Measurements from ENCODE around the gene MYOM3. TPM values are rescaled to one million over a fixed set of nuclear protein-coding genes. Genes with fewer than 3 reads are reported as not detected.

The MYOM3 gene
- total RNA-seq (2016; rRNA removed; fragmentation: Illumina TruSeq; extraction: Trizol) (15.3 and 16.5 TPM in 2 replicates), polyA plus RNA-seq (2011; rRNA removed) (5.8 and 7.9 TPM in 2 replicates), polyA minus RNA-seq (2011; rRNA and poly(A)+ RNA removed; ENCODE audit: low replicate concordance) (0.14 and 8.4 TPM in 2 replicates), Bru-seq, nascent RNA (percentile 45 among the genes with signal in this experiment), BruChase-seq, experiment 1, labeled RNA remaining after a 6-hour chase (percentile 49 among the genes with signal in this experiment), BruChase-seq, experiment 2, labeled RNA remaining after a 2-hour chase (percentile 46 among the genes with signal in this experiment)
- total RNA-seq (2016; cell fraction: cytosol; rRNA removed; fragmentation: Illumina TruSeq; extraction: Trizol; ENCODE audit: low read depth), result 4.1 and 5.6 TPM in 2 replicates
- total RNA-seq (2016; cell fraction: insoluble cytoplasmic fraction; rRNA removed; fragmentation: Illumina TruSeq; extraction: Trizol), result 13.4 and 15.6 TPM in 2 replicates
- total RNA-seq (2016; cell fraction: membrane; rRNA removed; fragmentation: Illumina TruSeq; extraction: Trizol), result 13.7 and 13.8 TPM in 2 replicates
- 8.9 and 12.1 TPM in 2 replicates for total RNA-seq (2016; cell fraction: nucleus; rRNA removed; fragmentation: Illumina TruSeq; extraction: Trizol)
- 5.4 and 6.0 TPM in 2 replicates for polyA plus RNA-seq (2011; cell fraction: cytosol; rRNA removed)
- polyA plus RNA-seq (2011; cell fraction: nucleus; rRNA removed), result 11.3 and 13.5 TPM in 2 replicates
- polyA plus RNA-seq (2012), result 16.0 TPM in 2 replicates
- 2.4 TPM in 2 replicates for polyA plus RNA-seq (2016; cell fraction: cytosol; fragmentation: Illumina TruSeq; extraction: Trizol; ENCODE audit: low read depth)
- 13.0 and 14.7 TPM in 2 replicates for polyA plus RNA-seq (2016; cell fraction: insoluble cytoplasmic fraction; fragmentation: Illumina TruSeq; extraction: Trizol; ENCODE audit: low read depth)
- polyA plus RNA-seq (2016; cell fraction: membrane; fragmentation: Illumina TruSeq; extraction: Trizol; ENCODE audit: low read depth), result 8.0 and 8.5 TPM in 2 replicates
- polyA plus RNA-seq (2016; cell fraction: nucleus; fragmentation: Illumina TruSeq; extraction: Trizol; ENCODE audit: insufficient read depth, low read depth), result 19.4 and 21.7 TPM in 2 replicates
- polyA minus RNA-seq (2011; cell fraction: cytosol; rRNA and poly(A)+ RNA removed), result 3.6 and 4.5 TPM in 2 replicates
- 10.2 and 12.6 TPM in 2 replicates for polyA minus RNA-seq (2011; cell fraction: nucleus; rRNA and poly(A)+ RNA removed)
- long read RNA-seq, experiment 1, partial matches to known transcripts, result 1 of 1 reads
- long read RNA-seq, experiment 1, other reads (novel, unspliced or antisense), result 0 of 1 reads
- long read RNA-seq, experiment 2, partial matches to known transcripts, result 4 of 26 reads
- long read RNA-seq, experiment 2, other reads (novel, unspliced or antisense), result 22 of 26 reads

DNA sequence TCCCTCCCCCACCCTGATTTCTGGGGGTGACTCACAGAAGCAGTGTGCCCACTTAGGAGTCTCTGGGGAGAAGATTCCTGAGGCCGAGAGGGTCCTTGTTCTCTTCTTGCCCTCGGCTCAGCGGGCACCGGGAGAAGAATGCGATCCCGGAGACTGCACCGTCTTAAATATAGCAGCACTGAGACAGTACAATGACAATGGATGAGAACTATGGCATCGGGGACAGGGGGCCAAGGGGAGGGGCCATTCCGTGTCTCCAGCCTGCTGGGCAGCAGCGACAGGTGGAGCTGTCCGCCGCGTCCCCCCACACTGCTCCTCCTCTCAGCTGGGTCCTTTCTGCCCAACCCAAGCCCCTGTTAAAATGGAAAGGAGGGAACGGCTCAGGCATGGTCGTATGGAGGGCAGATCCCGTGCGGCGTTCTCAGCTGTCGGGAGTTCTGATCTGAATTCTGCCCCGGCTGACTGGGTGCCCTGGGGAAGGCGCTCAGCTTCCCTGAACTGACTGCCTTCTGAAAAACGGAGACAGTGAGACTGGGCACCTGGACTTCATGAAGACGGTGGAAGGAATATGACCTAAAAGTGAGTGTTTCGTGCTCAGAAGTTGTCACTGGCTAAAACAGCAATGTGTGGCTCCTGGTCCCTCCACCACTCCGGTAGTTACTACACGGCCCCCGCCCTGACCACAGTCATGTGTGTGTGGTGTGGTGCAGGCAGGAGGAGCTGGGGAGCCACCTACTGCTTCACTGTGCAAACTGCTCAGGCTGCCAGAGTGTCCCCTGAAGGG, at the start of gene MYOM3:
MYOM3 (minus strand) TSS at position 140 of the 784 bp plus-strand sequence. CDS start 3,499 bp downstream, outside the sequence.
- Histone ChIP-seq H3K36me3 (replicated peaks in 1 of 2; ENCODE audit: control insufficient read depth in 1 of 2, insufficient read depth in 2 of 2, low read length in 2 of 2) (no peaks in the 10 kb centered on the region), H3K9ac (ENCODE audit: insufficient read depth, low read depth, low read length) (peak within 1 kb of the TSS; percentile 21), H3K9me3 (ENCODE audit: low read length) (no peaks in the 10 kb centered on the region), H2AFZ (ENCODE audit: low read length) (no peak within 1 kb of the TSS), H3K79me2 (ENCODE audit: insufficient read depth, low read length) (peaks cover 2% of the 10 kb centered on the region), H3K4me3 (replicated peaks in 1 of 3; ENCODE audit: insufficient read depth in 1 of 3, low read depth in 2 of 3, low read length in 3 of 3) (peak within 1 kb of the TSS; percentile 14 to 59 (median 52); a peak in 5 of 6 replicates), H3K27me3 (ENCODE audit: control insufficient read depth in 1 of 2, insufficient read depth in 2 of 2, low read length in 2 of 2) (peaks cover 0 to 1% of the 10 kb centered on the region in 2 experiments; a peak in 1 of 5 replicates), H4K20me1 (ENCODE audit: insufficient read depth, low read length) (no peaks in the 10 kb centered on the region), H3K4me1 (ENCODE audit: insufficient read depth, low read length) (peaks cover 99% of the 10 kb centered on the region), H3K27ac (ENCODE audit: extremely low read length, insufficient read depth, low read length) (no peak within 1 kb of the TSS), H3K4me2 (ENCODE audit: low read depth, low read length) (peak within 1 kb of the TSS; percentile 96)
- no TSS peak for BruUV-seq (replicated peaks)
- DNase-seq (ENCODE audit: low spot score) (peak; percentile 62), FAIRE-seq (peak; percentile 72), ATAC-seq (peak; percentile 82)
- WGBS (ENCODE audit: low lambda C conversion rate), result 44% methylated on average over 9 of the region's 27 CpGs
- CTCF ChIA-PET (ENCODE audit: low intra/inter-chr PET ratio, low total read pairs), result interaction anchor here (1.8 kb wide), 1 partner anchor 41 kb away, joined by 13 read pairs; no protein-coding TSS in a partner anchor
- in situ Hi-C loops (cut with HindIII; ENCODE audit: extremely low pct_ligation_motif_present, low pct_unique_long_range_greater_than_20kb) (no loop called here), intact Hi-C loops (cut with micrococcal nuclease; ENCODE audit: unreplicated experiment) (loop anchor here (1.0 to 5.0 kb wide), 2 partner anchors 41 to 75 kb away; partner anchors contain the start of gene IFNLR1)
- POLR2A ChIA-PET, result interaction anchor here (1.0 to 1.8 kb wide), 8 partner anchors 8 to 301 kb away, joined by 3 to 9 read pairs (median 3); partner anchors contain the start of genes IL22RA1 and STPG1
- no peak for TF ChIP-seq TOE1 (CRISPR knock-in tag; IDR thresholded peaks at IDR 0.05)
- no peak for TF ChIP-seq KAT8 (CRISPR knock-in tag; IDR thresholded peaks at IDR 0.05)
- TF ChIP-seq SP1 (IDR thresholded peaks at IDR 0.05), result no peak
- 0 out of 2 replicates have a peak, but pooled peaks have one; percentile 25 for TF ChIP-seq SP1 (CRISPR knock-in tag; IDR thresholded peaks at IDR 0.05)
- no peak for TF ChIP-seq SIN3A (IDR thresholded peaks at IDR 0.05; ENCODE audit: borderline replicate concordance, low read depth, low read length)
- TF ChIP-seq, protein P1, sequence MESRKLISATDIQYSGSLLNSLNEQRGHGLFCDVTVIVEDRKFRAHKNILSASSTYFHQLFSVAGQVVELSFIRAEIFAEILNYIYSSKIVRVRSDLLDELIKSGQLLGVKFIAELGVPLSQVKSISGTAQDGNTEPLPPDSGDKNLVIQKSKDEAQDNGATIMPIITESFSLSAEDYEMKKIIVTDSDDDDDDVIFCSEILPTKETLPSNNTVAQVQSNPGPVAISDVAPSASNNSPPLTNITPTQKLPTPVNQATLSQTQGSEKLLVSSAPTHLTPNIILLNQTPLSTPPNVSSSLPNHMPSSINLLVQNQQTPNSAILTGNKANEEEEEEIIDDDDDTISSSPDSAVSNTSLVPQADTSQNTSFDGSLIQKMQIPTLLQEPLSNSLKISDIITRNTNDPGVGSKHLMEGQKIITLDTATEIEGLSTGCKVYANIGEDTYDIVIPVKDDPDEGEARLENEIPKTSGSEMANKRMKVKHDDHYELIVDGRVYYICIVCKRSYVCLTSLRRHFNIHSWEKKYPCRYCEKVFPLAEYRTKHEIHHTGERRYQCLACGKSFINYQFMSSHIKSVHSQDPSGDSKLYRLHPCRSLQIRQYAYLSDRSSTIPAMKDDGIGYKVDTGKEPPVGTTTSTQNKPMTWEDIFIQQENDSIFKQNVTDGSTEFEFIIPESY (CRISPR knock-in tag; IDR thresholded peaks at IDR 0.05), result no peak
- TF ChIP-seq, protein P2, sequence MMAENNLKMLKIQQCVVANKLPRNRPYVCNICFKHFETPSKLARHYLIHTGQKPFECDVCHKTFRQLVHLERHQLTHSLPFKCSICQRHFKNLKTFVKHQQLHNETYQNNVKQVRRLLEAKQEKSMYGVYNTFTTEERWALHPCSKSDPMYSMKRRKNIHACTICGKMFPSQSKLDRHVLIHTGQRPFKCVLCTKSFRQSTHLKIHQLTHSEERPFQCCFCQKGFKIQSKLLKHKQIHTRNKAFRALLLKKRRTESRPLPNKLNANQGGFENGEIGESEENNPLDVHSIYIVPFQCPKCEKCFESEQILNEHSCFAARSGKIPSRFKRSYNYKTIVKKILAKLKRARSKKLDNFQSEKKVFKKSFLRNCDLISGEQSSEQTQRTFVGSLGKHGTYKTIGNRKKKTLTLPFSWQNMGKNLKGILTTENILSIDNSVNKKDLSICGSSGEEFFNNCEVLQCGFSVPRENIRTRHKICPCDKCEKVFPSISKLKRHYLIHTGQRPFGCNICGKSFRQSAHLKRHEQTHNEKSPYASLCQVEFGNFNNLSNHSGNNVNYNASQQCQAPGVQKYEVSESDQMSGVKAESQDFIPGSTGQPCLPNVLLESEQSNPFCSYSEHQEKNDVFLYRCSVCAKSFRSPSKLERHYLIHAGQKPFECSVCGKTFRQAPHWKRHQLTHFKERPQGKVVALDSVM (CRISPR knock-in tag; IDR thresholded peaks at IDR 0.05), result no peak
- TF ChIP-seq TRIM24 (CRISPR knock-in tag; IDR thresholded peaks at IDR 0.05), result no peak
- no peak for TF ChIP-seq AGO2 (optimal IDR thresholded peaks at IDR 0.05; ENCODE audit: low read depth, low read length)
- TF ChIP-seq CAMTA2 (CRISPR knock-in tag; IDR thresholded peaks at IDR 0.05; ENCODE audit: borderline replicate concordance), result no peak
- TF ChIP-seq ISX (CRISPR knock-in tag; conservative IDR thresholded peaks at IDR 0.05), result no peak
- no peak for TF ChIP-seq ZNF749 (CRISPR knock-in tag; IDR thresholded peaks at IDR 0.05; ENCODE audit: borderline replicate concordance)
- TF ChIP-seq ZFP36 (IDR thresholded peaks at IDR 0.05; ENCODE audit: borderline replicate concordance, low read depth, low read length, partially characterized antibody), result no peak
- TF ChIP-seq TBL1XR1 (IDR thresholded peaks at IDR 0.05; ENCODE audit: borderline replicate concordance, low read length, partially characterized antibody), result no peak

Measured in HepG2 (cell line).